Measurements from ENCODE around the gene TSPAN18.

DNA sequence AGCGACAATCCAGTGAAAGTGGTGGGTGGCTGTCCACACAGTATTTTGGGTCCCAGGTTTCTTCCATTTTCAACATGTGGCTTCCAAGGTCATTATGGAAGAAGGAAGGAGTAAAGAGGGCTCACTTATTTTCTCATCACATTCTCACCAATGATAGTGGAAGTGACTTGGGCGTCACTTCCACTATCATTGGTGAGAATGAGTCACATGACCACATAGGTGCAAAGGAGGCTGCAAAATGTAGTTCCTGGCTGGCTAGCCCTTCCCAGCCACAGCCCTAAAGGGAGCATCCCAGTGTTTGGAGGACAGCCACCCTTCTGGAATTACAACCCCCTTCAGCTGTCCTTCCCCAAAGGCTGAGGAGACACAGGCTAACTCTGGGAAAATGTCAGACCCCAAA is 95.6 kb downstream of the TSPAN18 start:
- no peak for TF ChIP-seq POLR2A (IDR thresholded peaks at IDR 0.05)
- TF ChIP-seq, protein P1, sequence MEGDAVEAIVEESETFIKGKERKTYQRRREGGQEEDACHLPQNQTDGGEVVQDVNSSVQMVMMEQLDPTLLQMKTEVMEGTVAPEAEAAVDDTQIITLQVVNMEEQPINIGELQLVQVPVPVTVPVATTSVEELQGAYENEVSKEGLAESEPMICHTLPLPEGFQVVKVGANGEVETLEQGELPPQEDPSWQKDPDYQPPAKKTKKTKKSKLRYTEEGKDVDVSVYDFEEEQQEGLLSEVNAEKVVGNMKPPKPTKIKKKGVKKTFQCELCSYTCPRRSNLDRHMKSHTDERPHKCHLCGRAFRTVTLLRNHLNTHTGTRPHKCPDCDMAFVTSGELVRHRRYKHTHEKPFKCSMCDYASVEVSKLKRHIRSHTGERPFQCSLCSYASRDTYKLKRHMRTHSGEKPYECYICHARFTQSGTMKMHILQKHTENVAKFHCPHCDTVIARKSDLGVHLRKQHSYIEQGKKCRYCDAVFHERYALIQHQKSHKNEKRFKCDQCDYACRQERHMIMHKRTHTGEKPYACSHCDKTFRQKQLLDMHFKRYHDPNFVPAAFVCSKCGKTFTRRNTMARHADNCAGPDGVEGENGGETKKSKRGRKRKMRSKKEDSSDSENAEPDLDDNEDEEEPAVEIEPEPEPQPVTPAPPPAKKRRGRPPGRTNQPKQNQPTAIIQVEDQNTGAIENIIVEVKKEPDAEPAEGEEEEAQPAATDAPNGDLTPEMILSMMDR (IDR thresholded peaks at IDR 0.05): no peak
- no peak for TF ChIP-seq EP300 (IDR thresholded peaks at IDR 0.05)

All from tibial nerve (tissue), 4 donors.